ENCODE results near the gene UNC79.
"Not testable (repeated sequence)": the region's sequence is repeated elsewhere in the genome, so short reads cannot be mapped to it uniquely, and the experiment has no call there.

The UNC79 gene

GRCh38 chr14:93430315-93431035, at the start of gene UNC79:
TSS of gene UNC79 (plus strand) at chr14:93430939. CDS start at chr14:93431030, 91 bp downstream.
- DNase-seq: no peak

- DNase-seq: no peak
These were observed 49.1 kb upstream of the UNC79 start for GRCh38 chr14:93381644-93382043.

GRCh38 chr14:93384256-93384655, 46.5 kb upstream of the UNC79 start:
- not testable (repeated sequence) for DNase-seq

GRCh38 chr14:93395231-93395630, 35.5 kb upstream of the UNC79 start:
- no peak for DNase-seq

- DNase-seq: no peak
These were observed 34.3 kb upstream of the UNC79 start for GRCh38 chr14:93396456-93396855.

- DNase-seq: no peak
These were observed 32.2 kb upstream of the UNC79 start for GRCh38 chr14:93398491-93398890.

GRCh38 chr14:93402951-93403350, 27.8 kb upstream of the UNC79 start:
- DNase-seq: no peak

GRCh38 chr14:93410021-93410420, 20.7 kb upstream of the UNC79 start:
- DNase-seq: no peak

GRCh38 chr14:93410893-93411292, 19.8 kb upstream of the UNC79 start:
- DNase-seq: no peak

GRCh38 chr14:93425136-93425535, 5.6 kb upstream of the UNC79 start:
- DNase-seq: not testable (repeated sequence)

- no peak for DNase-seq
These were observed 4.0 kb upstream of the UNC79 start for GRCh38 chr14:93426750-93427149.

- no peak for DNase-seq
These were observed 414 bp downstream of the UNC79 start for GRCh38 chr14:93431036-93431670.

- DNase-seq: no peak
These were observed 23.5 kb downstream of the UNC79 start for GRCh38 chr14:93454224-93454623.

GRCh38 chr14:93456356-93456755, 25.6 kb downstream of the UNC79 start:
- DNase-seq: no peak

GRCh38 chr14:93458234-93458633, 27.5 kb downstream of the UNC79 start:
- DNase-seq: no peak

GRCh38 chr14:93462479-93462878, 31.7 kb downstream of the UNC79 start:
- no peak for DNase-seq

- no peak for DNase-seq
These were observed 33.5 kb downstream of the UNC79 start for GRCh38 chr14:93464271-93464670.

- DNase-seq: no peak
These were observed 44.7 kb downstream of the UNC79 start for GRCh38 chr14:93475471-93475870.

- DNase-seq: no peak
These were observed 45.6 kb downstream of the UNC79 start for GRCh38 chr14:93476305-93476704.

GRCh38 chr14:93479074-93479473, 48.3 kb downstream of the UNC79 start:
- DNase-seq: not testable (repeated sequence)

GRCh38 chr14:93480867-93481266, 50.1 kb downstream of the UNC79 start:
- DNase-seq: no peak

GRCh38 chr14:93481758-93482157, 51.0 kb downstream of the UNC79 start:
- no peak for DNase-seq

- no peak for DNase-seq
These were observed 59.3 kb downstream of the UNC79 start for GRCh38 chr14:93490001-93490400.

GRCh38 chr14:93493054-93493453, 62.3 kb downstream of the UNC79 start:
- DNase-seq: no peak

- not testable (repeated sequence) for DNase-seq
These were observed 62.9 kb downstream of the UNC79 start for GRCh38 chr14:93493622-93494021.
